Measurements from ENCODE around the gene ADCY3. TPM values are rescaled to one million over a fixed set of nuclear protein-coding genes. Genes with fewer than 3 reads are reported as not detected.

ADCY3 gene
- polyA plus RNA-seq, 1 of the 3 experiments (the other 2 are of a cell fraction) = 53.9 TPM

DNA sequence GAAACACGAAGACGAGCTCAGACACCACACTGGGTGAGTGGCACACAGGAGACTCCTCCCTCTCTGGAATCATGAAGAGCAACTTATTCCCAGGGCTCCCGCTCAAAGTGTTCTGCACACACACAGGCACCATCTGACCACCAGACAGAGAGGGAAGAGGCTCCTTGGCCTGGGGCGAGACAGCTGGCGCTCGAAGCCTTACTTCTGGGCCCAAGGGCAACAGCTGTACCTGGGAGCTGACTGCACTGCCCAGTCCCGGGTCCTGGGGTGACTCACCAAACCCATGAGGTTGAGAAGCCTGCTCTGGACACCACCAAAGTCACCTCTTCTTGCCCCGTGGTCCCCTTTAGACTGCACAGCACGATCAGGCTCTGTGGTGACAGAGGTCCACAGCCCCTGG lies 42.4 kb downstream of the ADCY3 start (continued):
- TF ChIP-seq, protein P1, sequence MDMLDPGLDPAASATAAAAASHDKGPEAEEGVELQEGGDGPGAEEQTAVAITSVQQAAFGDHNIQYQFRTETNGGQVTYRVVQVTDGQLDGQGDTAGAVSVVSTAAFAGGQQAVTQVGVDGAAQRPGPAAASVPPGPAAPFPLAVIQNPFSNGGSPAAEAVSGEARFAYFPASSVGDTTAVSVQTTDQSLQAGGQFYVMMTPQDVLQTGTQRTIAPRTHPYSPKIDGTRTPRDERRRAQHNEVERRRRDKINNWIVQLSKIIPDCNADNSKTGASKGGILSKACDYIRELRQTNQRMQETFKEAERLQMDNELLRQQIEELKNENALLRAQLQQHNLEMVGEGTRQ (IDR thresholded peaks at IDR 0.05; ENCODE audit: borderline replicate concordance, low read depth, low read length) = no peak

DNA sequence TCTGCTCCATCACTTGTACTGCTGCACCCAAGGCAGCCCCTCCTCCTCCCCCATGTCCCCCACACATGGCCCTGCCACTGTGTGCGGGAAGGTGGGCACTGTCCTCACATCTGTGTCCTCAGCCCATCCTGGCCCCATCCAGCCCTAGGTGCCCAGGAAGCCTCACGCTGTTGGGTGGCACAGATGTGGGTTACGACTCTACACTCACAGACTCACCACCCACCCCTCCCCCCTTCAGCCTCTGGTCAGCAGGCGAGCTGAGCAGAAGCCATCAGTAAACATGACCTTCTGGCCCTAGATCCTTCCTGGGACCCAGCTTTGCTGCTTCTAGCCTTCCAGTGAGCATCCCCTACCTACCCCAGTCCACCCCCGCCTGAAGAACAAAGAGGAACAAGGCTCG lies 43.0 kb downstream of the ADCY3 start:
- peaks cover 0 to 7% of the 10 kb centered on the region in 2 experiments; a peak in 1 of 4 replicates for H3K4me1 ChIP-seq (ENCODE audit: control insufficient read depth in 1 of 2, insufficient read depth in 2 of 2, low read depth in 1 of 2, low read length in 1 of 2)
- H3K9me2 ChIP-seq = no peaks in the 10 kb centered on the region
- no peak for DNase-seq
- CTCF ChIA-PET = no interaction called here
- H3K4me3 ChIP-seq (ENCODE audit: low read depth in 2 of 2, low read length in 1 of 2) = no peak overlapping the region
- H3K27me3 ChIP-seq (ENCODE audit: insufficient read depth) = no peaks in the 10 kb centered on the region
- POLR2A ChIA-PET = no interaction called here
- 98% methylated on average over 6 of the region's 6 CpGs for WGBS (ENCODE audit: low lambda C conversion rate)
- TF ChIP-seq TEAD4 (IDR thresholded peaks at IDR 0.05; ENCODE audit: borderline replicate concordance, insufficient read depth) = no peak
- TF ChIP-seq, protein P2, sequence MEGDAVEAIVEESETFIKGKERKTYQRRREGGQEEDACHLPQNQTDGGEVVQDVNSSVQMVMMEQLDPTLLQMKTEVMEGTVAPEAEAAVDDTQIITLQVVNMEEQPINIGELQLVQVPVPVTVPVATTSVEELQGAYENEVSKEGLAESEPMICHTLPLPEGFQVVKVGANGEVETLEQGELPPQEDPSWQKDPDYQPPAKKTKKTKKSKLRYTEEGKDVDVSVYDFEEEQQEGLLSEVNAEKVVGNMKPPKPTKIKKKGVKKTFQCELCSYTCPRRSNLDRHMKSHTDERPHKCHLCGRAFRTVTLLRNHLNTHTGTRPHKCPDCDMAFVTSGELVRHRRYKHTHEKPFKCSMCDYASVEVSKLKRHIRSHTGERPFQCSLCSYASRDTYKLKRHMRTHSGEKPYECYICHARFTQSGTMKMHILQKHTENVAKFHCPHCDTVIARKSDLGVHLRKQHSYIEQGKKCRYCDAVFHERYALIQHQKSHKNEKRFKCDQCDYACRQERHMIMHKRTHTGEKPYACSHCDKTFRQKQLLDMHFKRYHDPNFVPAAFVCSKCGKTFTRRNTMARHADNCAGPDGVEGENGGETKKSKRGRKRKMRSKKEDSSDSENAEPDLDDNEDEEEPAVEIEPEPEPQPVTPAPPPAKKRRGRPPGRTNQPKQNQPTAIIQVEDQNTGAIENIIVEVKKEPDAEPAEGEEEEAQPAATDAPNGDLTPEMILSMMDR (IDR thresholded peaks at IDR 0.05) = no peak
- no peak for TF ChIP-seq FOXM1 (IDR thresholded peaks at IDR 0.05; ENCODE audit: low read depth)
- TF ChIP-seq SMC3 (IDR thresholded peaks at IDR 0.05; ENCODE audit: low read depth, low read length) = no peak
- no peak for TF ChIP-seq POLR2AphosphoS5 (IDR thresholded peaks at IDR 0.05; ENCODE audit: low read depth, low read length)
- no peak for TF ChIP-seq MEF2A (IDR thresholded peaks at IDR 0.05; ENCODE audit: borderline replicate concordance, low read depth)
- TF ChIP-seq NRF1 (IDR thresholded peaks at IDR 0.05; ENCODE audit: low read depth, low read length) = no peak
- no peak for TF ChIP-seq MXI1 (IDR thresholded peaks at IDR 0.05; ENCODE audit: low read depth, low read length)
- no peak for TF ChIP-seq FOSL2 (IDR thresholded peaks at IDR 0.05; ENCODE audit: borderline replicate concordance, low read depth)
- TF ChIP-seq, protein P3, sequence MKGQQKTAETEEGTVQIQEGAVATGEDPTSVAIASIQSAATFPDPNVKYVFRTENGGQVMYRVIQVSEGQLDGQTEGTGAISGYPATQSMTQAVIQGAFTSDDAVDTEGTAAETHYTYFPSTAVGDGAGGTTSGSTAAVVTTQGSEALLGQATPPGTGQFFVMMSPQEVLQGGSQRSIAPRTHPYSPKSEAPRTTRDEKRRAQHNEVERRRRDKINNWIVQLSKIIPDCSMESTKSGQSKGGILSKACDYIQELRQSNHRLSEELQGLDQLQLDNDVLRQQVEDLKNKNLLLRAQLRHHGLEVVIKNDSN (IDR thresholded peaks at IDR 0.05; ENCODE audit: borderline replicate concordance, low read depth) = no peak
- TF ChIP-seq, protein P4, sequence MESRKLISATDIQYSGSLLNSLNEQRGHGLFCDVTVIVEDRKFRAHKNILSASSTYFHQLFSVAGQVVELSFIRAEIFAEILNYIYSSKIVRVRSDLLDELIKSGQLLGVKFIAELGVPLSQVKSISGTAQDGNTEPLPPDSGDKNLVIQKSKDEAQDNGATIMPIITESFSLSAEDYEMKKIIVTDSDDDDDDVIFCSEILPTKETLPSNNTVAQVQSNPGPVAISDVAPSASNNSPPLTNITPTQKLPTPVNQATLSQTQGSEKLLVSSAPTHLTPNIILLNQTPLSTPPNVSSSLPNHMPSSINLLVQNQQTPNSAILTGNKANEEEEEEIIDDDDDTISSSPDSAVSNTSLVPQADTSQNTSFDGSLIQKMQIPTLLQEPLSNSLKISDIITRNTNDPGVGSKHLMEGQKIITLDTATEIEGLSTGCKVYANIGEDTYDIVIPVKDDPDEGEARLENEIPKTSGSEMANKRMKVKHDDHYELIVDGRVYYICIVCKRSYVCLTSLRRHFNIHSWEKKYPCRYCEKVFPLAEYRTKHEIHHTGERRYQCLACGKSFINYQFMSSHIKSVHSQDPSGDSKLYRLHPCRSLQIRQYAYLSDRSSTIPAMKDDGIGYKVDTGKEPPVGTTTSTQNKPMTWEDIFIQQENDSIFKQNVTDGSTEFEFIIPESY (IDR thresholded peaks at IDR 0.05; ENCODE audit: borderline replicate concordance, low read depth) = no peak
- TF ChIP-seq, protein P5, sequence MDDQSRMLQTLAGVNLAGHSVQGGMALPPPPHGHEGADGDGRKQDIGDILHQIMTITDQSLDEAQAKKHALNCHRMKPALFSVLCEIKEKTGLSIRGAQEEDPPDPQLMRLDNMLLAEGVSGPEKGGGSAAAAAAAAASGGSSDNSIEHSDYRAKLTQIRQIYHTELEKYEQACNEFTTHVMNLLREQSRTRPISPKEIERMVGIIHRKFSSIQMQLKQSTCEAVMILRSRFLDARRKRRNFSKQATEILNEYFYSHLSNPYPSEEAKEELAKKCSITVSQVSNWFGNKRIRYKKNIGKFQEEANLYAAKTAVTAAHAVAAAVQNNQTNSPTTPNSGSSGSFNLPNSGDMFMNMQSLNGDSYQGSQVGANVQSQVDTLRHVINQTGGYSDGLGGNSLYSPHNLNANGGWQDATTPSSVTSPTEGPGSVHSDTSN (IDR thresholded peaks at IDR 0.05) = no peak
- no peak for TF ChIP-seq GATA2 (CRISPR knock-in tag; IDR thresholded peaks at IDR 0.05)
- TF ChIP-seq RAD21 (IDR thresholded peaks at IDR 0.05; ENCODE audit: low read length) = no peak
- TF ChIP-seq FOXJ3 (CRISPR knock-in tag; IDR thresholded peaks at IDR 0.05) = no peak
- no peak for TF ChIP-seq YY1 (IDR thresholded peaks at IDR 0.05; ENCODE audit: low read depth)
- TF ChIP-seq RFX5 (IDR thresholded peaks at IDR 0.05; ENCODE audit: low read length) = no peak
- no peak for TF ChIP-seq ELF1 (IDR thresholded peaks at IDR 0.05)
- H3K36me3 ChIP-seq (replicated peaks in 1 of 2; ENCODE audit: control insufficient read depth in 1 of 2, insufficient read depth in 2 of 2, low read length in 1 of 2) = no peaks in the 10 kb centered on the region
- no peak overlapping the region for H3K27ac ChIP-seq (ENCODE audit: low read depth in 2 of 2, low read length in 1 of 2)
- H3K9ac ChIP-seq = no peak overlapping the region
- H2AFZ ChIP-seq (ENCODE audit: low read depth) = no peak overlapping the region
- H4K20me1 ChIP-seq (ENCODE audit: insufficient read depth) = no peaks in the 10 kb centered on the region
- H3K9me3 ChIP-seq = no peaks in the 10 kb centered on the region
- no peaks in the 10 kb centered on the region for H3K79me2 ChIP-seq (ENCODE audit: insufficient read depth)
- no peak overlapping the region for H3K4me2 ChIP-seq
- H3F3A ChIP-seq (replicated peaks; ENCODE audit: insufficient read depth) = no peaks in the 10 kb centered on the region
